Measurements from ENCODE around the gene DMBX1. TPM values are rescaled to one million over a fixed set of nuclear protein-coding genes. Genes with fewer than 3 reads are reported as not detected.

The DMBX1 gene
- total RNA-seq, 1 donor from 2014 or later, result not detected

DNA sequence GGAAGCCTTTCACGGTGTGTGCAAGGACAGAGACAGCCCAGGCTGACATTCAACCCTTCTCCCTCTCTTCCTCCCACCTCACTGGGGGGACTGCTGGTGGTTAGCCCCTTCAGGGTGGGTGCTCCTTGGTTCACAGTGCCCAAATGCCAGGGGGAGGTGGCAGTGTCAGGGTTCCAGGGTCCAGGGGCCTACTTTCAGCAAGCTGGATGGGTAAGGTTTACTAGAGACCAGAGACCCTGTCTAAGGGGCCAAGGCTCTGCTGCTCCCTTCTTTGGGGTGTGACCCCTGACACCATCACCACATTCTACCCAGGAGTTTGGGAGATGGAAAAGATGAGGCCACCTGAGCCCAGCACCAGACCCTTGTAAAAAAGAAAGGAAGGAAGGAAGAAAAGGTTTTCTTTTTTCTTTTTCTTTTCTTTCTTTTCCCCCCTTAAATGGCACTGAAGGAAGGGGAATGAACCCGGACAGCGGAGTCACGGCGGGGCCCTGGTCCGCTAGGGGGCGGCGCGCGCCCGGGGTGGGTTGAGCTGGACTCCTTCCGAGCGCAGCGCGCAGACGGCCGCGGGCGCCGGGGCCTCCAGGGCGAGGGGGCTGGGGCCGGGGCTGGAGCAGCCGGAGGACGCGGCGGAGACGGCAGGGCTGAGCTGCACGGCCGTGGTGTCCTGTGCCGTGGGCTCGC, 43.0 kb downstream of the DMBX1 start:
- DNase-seq (ENCODE audit: low spot score in 2 of 2), result peak in 1 of 2 donors; percentile 80
- peak overlapping the region; percentile 53 to 76 for H3K4me3 ChIP-seq
- H3K36me3 ChIP-seq, result no peaks in the 10 kb centered on the region
- H3K27me3 ChIP-seq, result no peaks in the 10 kb centered on the region
- H3K27ac ChIP-seq, result peak overlapping the region in 1 of 2 donors; percentile 89
- peaks cover 0 to 4% of the 10 kb centered on the region in 2 donors for H3K4me1 ChIP-seq
- TF ChIP-seq, protein P1, sequence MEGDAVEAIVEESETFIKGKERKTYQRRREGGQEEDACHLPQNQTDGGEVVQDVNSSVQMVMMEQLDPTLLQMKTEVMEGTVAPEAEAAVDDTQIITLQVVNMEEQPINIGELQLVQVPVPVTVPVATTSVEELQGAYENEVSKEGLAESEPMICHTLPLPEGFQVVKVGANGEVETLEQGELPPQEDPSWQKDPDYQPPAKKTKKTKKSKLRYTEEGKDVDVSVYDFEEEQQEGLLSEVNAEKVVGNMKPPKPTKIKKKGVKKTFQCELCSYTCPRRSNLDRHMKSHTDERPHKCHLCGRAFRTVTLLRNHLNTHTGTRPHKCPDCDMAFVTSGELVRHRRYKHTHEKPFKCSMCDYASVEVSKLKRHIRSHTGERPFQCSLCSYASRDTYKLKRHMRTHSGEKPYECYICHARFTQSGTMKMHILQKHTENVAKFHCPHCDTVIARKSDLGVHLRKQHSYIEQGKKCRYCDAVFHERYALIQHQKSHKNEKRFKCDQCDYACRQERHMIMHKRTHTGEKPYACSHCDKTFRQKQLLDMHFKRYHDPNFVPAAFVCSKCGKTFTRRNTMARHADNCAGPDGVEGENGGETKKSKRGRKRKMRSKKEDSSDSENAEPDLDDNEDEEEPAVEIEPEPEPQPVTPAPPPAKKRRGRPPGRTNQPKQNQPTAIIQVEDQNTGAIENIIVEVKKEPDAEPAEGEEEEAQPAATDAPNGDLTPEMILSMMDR (IDR thresholded peaks at IDR 0.05), result peak; percentile 54 to 82 (median 61)
- intact Hi-C loops (cut with DNase I), result loop anchor here (2.0 kb wide), 1 partner anchor 186 kb away; the partner anchor contains the start of gene EFCAB14
- no peaks in the 10 kb centered on the region for H3K9me3 ChIP-seq

DNA sequence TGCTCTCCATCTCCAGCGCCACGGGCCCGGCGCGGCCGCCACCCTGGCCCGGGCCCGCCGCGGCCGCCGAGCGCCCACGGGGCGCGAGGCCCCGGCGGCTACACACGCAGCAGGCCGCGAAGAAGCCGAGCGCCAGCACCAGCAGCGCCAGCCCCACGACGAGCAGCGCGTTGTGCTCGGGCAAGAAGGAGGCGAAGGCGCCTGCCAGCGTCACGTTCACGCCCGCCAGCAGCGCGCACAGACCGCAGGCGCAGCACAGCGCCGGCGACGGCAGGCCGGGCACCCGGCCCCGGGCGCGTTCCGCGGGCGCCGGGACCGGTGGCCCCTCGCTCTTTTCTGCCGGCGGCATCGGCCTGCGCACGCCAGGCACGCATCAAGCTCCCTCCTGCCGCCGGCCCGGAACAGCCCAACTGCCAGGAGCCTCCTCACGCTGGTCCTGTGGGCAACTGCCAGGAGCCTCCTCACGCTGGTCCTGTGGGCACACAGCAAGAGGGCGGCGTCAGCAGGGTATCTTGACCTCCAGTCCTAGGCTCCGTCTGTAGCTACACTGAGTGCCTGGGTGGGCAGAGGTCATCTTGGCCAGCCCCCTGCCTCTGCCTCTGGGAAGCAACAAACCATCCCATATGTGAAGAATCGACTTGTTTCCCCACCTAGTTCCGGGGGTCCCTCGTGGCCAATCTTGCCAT, 43.7 kb downstream of the DMBX1 start:
- no peaks in the 10 kb centered on the region for H3K36me3 ChIP-seq
- DNase-seq (ENCODE audit: low spot score in 2 of 2), result no peak
- intact Hi-C loops (cut with DNase I), result loop anchor here (2.0 kb wide), 1 partner anchor 185 kb away; the partner anchor contains the start of gene EFCAB14
- peak overlapping the region; percentile 43 to 89 for H3K27ac ChIP-seq
- peaks cover 0 to 4% of the 10 kb centered on the region in 2 donors for H3K4me1 ChIP-seq
- TF ChIP-seq, protein P1 (IDR thresholded peaks at IDR 0.05), result no peak
- H3K4me3 ChIP-seq, result peak overlapping the region; percentile 53 to 76
- H3K9me3 ChIP-seq, result no peaks in the 10 kb centered on the region
- no peaks in the 10 kb centered on the region for H3K27me3 ChIP-seq

DNA sequence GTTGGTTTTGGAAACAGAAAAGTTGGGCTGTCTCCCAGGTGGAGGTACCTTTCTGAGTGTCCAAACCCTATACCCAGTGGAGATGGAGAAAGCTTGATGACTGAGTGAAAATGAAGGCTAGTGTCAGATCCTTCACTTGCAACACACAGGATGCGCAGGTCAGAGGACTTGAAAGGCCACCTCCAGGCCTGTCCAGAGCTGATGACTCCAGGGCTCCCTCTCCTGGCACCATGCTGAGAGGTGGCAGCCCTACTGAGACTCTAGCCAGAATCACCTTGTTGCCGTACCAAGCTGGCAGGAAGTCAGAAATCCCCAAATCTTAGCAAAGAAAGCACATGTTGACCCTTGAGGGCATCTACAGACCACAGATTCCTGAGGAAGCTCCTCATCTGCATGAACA, 45.4 kb downstream of the DMBX1 start:
- TF ChIP-seq, protein P1 (IDR thresholded peaks at IDR 0.05), result peak in 1 of 3 experiments; percentile 23
- Histone ChIP-seq H3K27me3 (no peaks in the 10 kb centered on the region), H3K4me1 (peaks cover 0 to 4% of the 10 kb centered on the region in 2 donors), H3K4me3 (no peak overlapping the region), H3K9me3 (no peaks in the 10 kb centered on the region), H3K36me3 (no peaks in the 10 kb centered on the region), H3K27ac (no peak overlapping the region)
- intact Hi-C loops (cut with DNase I), result no loop called here
- DNase-seq (ENCODE audit: low spot score in 2 of 2), result no peak

DNA sequence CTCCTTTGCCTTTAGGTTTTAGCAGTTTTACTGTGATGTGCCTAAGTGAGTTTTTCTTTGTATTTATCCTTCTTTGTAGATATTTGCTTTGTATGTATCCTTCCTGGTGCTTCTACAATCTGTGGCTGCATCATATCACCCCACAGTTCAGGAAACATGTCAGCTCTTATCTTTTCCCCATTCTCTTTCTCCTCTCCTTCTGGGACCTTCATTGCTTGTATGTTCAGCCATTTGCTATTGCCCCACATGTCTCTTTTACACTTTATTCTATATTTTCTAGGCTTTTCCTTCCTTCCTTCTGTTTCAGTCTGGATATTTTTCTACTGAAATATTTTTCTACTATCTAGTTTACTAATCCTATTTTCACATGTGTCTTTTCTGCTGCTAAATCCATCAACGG, 46.9 kb downstream of the DMBX1 start:
- no peaks in the 10 kb centered on the region for H3K27me3 ChIP-seq
- TF ChIP-seq, protein P1 (IDR thresholded peaks at IDR 0.05), result no peak
- no peak for DNase-seq (ENCODE audit: low spot score in 2 of 2)
- H3K4me1 ChIP-seq, result peaks cover 0 to 4% of the 10 kb centered on the region in 2 donors
- H3K9me3 ChIP-seq, result no peaks in the 10 kb centered on the region
- H3K36me3 ChIP-seq, result no peaks in the 10 kb centered on the region
- no peak overlapping the region for H3K27ac ChIP-seq
- H3K4me3 ChIP-seq, result no peak overlapping the region
- intact Hi-C loops (cut with DNase I), result no loop called here

DNA sequence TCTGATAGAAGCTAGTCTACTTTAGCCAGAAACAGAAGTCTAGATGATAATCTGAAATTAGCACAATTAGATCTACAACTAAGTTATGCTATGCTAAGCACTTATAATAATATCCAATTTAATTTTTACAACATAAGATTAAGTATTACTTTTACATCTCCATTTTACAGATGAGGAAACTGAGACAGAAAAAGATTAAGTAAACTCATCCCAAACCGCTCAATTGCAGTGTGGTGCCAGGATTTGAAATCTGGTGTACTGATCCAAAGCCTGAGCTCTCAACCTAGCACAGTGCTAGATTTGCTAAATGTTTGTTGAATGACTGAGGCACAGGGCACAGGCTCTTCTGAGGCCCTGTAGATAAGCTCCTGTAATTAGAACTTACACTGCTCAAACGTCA, 48.0 kb downstream of the DMBX1 start:
- H3K4me1 ChIP-seq, result peaks cover 0 to 1% of the 10 kb centered on the region in 2 donors
- intact Hi-C loops (cut with DNase I), result no loop called here
- H3K36me3 ChIP-seq, result no peaks in the 10 kb centered on the region
- no peak overlapping the region for H3K27ac ChIP-seq
- H3K4me3 ChIP-seq, result no peak overlapping the region
- H3K27me3 ChIP-seq, result no peaks in the 10 kb centered on the region
- TF ChIP-seq, protein P1 (IDR thresholded peaks at IDR 0.05), result no peak
- DNase-seq (ENCODE audit: low spot score in 2 of 2), result no peak
- H3K9me3 ChIP-seq, result no peaks in the 10 kb centered on the region
